NOMO-1 treated with dmso at 0.1 percent for 144 hours (cell line): ENCODE measurements around the gene C2CD4A.
A peak's percentile ranks its signal among the peaks of the same experiment; 100 is the strongest.

Experiments
- DNase-seq: peaks from one replicate; lab custom pipeline; 2025; ENCODE audit not compliant: unreplicated experiment; lab: John Stamatoyannopoulos, UW

The C2CD4A gene

DNA sequence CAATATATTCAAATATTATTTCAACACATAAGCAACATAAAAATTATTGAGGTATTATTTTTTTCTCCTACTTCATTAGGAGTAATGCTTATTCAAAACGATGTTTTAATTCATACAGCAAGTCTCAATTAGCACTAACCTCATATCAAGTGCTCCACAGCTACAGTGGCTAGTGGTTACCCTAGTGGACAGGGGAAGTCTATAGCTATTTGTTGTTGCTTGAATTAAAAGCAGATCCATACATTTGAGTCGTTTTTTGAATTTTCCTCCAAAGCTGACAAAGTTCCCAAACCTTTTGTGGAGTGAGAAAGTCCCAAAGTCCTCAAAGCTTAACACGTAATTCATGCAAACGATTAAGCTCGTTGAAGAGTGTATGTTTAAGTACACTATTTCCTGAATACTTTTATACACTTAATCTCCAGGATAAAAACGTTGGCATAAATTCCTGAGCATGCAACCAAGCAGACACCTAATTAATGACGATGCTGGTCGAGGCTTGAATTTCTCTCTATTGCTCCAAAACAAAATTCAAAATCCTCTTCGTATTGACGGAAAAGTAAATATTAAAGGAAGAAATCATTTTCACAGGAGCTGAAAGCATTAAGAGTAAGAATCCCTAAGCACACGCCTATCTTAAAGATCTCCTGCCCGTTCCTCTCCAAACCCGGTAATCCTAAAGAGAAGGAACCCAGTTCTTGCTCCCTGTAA lies 7.5 kb upstream of the C2CD4A start:
- DNase-seq, result no peak

DNA sequence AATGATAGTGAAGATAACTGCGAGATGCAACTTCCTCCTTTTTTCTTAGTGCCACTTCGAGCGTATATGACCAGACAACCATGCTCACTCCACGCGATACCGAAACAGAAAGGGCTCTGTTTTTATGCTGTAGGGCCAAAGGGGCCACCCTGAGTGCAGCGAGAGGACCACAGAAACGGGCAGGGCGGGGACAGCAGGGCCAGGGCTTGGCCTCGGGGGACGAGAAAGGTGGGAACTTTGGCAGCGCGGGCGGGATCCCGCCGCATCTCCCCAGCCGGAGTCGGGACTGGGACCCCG lies 7.0 kb upstream of the C2CD4A start:
- peak; percentile 75 for DNase-seq

- peak; percentile 93 for DNase-seq
Measured at GRCh38 chr15:62060113-62060895, 6.5 kb upstream of the C2CD4A start, which contains the start of gene VPS13C. Gene VPS13C, minus strand, starts transcription at chr15:62060447. Its CDS starts 73 bp downstream, at chr15:62060374.

- DNase-seq, result no peak
Measured at GRCh38 chr15:62060896-62061280, 5.9 kb upstream of the C2CD4A start.

- DNase-seq, result no peak
Measured at GRCh38 chr15:62063825-62064635, 2.7 kb upstream of the C2CD4A start.

- no peak for DNase-seq
Measured at GRCh38 chr15:62067448-62068044, 769 bp downstream of the C2CD4A start.

GRCh38 chr15:62068071-62068809 lies 1.5 kb downstream of the C2CD4A start:
- DNase-seq, result no peak

DNA sequence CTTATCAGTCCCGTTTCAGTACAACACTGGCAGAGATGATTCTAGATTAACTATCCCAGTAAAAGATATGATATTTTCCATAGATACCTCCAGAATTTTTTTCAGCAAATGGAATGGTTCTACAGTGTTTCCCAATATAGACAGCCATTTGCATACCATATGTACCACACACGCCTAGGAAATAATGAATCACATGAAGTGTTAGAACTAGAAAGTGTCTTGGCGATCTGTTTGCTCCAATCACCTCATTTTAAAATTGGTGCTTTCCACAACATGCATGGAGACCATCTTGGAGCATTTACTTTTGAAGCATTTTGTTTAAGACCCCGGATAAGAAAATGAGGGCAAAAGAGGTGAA lies 2.0 kb downstream of the C2CD4A start:
- DNase-seq, result no peak

DNA sequence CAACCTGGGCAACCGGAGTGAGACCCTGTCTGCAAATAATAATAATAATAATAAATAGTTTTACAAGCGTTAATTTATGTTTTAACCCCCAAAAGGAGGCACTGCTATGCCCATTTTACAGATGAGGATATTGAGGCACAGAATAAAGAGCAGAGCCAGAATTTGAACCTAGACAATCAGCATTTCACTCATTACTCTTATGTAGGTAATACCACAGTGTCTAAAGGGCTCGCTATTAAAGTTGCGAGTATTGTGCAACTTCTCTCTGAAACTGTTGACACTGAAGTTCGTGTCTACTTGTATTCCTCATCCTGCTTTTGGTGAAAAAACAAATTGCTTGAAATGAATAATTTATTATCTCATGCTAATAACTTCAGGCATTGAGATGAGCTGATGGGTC lies 2.8 kb downstream of the C2CD4A start:
- no peak for DNase-seq

DNA sequence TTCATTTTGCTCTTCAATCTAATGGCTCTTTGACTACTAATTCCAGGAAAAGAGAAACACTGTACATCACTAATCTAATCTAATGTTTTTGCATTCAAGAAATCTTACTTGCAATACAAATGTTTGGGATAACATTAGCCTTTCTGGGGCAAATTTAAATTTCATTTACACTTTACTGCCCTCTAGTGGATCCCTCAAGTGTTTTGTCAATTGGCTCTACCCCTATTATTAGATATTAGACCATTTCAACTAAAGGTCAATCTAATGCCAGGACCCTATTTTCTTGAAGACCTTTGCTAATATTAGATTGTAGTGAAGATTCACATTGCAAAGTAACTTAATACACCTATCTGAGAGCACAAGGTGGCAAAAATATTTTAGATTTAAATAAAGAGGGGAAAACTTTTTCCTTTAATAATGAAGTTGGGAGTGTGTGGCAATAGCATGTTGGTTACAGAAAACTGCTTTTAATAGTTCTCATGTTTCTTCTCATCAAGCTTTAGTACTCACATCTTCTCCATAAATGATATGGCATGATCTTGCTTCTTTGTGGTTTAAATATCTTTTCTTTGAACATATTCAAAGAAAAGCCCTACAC lies 5.0 kb downstream of the C2CD4A start:
- no peak for DNase-seq

- no peak for DNase-seq
Measured at GRCh38 chr15:62075595-62076277, 9.0 kb downstream of the C2CD4A start.

DNA sequence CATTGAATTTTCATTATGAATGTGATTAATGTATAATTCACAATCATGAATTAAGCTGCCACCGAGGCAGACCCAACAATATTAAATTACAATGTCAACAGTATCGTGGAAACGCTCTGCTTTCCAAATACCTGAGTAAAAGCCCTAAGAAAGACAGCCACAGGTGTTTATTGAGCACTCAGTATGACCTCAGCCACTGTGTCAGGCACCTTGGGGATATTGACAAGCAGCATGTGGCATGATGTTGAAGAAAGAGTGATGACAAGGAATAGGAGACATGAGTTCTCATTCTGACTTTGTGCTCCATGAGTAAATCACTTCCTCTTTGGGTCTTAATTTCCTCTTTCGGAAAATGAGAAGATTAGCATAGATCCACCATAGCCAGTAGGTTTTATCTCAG lies 12.8 kb downstream of the C2CD4A start:
- no peak for DNase-seq

DNA sequence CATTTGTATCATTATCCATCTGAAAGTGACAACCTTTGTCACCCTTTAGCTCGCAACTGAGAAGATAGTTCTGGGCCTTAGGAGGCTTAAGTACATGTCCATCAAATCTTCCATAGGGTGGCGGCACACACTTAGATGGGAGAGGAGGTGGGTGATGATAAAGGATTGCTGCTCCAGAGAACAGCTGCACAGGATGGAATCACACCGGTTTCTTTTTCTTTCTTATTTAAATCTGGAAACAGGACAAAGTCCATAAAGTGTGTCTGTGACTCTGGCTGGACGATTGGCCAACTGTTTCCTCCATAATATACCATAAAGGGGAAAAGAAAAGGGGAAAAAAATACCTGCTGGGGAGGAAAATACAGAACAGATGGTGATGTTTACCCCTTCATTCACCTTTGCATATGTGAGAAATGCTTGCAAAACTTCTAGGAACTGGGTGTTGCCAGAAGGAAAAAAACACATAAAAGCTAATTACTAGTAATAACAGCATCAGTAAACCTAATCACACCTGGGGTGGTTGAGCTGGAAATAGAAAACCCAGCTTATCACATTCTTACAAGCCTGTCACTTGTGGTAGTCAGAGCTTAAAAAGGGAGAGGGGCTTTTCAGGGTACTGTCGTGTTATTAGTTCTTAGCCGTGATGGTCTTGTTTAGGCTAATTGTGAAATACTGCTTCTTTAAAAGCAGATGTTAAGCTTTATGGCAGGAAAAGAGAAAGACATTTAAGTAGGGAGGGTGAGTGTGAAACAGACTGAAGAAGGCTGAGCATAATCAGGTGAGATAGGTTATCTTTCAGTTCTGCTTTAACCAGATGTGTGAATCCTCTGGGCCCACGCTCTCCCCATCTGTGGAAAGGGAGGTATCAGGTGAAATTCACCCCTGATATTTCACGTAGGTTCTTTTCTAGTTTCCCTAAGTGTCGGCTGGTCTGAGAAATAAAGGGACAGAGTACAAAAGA lies 16.7 kb downstream of the C2CD4A start:
- DNase-seq, result no peak

- DNase-seq, result no peak
Measured at GRCh38 chr15:62085740-62086139, 19.0 kb downstream of the C2CD4A start.

DNA sequence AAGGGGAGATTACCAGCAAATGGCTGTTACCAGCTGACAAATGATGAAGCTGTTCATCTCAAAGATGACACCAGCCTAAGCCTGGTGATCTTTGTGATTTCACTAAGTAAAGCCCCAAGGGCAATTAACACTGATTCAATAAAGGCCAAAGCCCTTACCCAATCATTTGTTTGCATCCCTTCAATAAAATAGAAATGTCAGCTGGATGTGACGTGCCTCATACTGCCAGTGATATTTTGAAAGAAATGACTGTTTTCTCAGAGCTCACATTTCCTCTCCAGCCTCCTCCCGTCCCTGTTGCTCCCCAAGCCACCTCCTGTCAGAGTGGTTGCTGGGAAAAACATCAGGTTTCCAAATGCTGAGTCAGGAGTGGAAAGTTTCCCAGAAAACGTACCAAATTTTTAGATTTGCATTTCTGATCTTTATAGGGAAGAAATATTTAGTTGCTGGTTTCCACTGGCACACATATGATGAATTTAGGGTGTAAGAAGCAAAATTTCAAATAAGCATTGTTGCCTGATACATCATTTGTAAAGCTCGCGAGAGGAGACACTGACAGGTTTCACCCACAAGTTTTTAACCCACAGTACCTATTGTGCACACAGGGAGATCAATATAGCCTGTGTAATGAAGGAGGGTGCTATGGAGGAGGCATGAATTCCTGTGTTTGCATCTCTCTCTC lies 21.0 kb downstream of the C2CD4A start:
- DNase-seq, result no peak

DNA sequence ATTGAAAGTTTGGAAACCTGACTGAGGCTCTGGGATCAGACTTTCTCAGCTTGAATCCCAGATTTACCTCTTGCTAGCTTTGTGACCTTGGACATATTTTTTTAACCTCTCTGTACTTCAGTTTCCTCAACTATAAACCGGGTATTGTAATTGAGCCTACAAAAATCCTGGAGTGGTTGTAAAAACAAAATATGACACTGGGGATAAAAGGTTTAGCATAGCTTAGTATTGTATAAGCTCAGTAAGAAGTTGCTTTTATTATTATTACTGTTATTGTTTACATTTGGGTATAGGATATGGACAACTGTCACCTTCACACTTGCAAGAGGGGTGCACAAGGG lies 21.5 kb downstream of the C2CD4A start:
- DNase-seq, result no peak

- DNase-seq, result no peak
Measured at GRCh38 chr15:62089616-62090015, 22.8 kb downstream of the C2CD4A start.

- DNase-seq, result no peak
Measured at GRCh38 chr15:62090988-62091387, 24.2 kb downstream of the C2CD4A start.
